ENCODE data around the gene ZNF236.

DNA sequence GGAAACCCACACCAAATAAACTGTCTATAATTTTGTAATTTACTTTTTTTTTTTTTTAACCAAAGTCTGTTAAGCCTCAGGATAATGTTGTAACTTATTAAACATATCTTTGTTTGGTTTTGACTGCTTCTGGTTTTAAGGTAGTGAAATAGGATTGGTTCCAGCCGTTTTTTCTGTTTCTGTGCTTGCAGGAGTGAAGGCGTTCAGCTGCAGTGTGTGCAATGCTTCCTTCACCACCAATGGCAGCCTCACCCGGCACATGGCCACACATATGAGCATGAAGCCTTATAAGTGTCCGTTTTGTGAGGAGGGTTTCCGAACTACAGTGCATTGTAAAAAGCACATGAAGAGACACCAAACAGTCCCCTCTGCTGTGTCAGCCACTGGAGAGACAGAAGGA is 93.1 kb downstream of the ZNF236 start:
- TF ChIP-seq EP300 (IDR thresholded peaks at IDR 0.05) = no peak
- TF ChIP-seq, protein P1, sequence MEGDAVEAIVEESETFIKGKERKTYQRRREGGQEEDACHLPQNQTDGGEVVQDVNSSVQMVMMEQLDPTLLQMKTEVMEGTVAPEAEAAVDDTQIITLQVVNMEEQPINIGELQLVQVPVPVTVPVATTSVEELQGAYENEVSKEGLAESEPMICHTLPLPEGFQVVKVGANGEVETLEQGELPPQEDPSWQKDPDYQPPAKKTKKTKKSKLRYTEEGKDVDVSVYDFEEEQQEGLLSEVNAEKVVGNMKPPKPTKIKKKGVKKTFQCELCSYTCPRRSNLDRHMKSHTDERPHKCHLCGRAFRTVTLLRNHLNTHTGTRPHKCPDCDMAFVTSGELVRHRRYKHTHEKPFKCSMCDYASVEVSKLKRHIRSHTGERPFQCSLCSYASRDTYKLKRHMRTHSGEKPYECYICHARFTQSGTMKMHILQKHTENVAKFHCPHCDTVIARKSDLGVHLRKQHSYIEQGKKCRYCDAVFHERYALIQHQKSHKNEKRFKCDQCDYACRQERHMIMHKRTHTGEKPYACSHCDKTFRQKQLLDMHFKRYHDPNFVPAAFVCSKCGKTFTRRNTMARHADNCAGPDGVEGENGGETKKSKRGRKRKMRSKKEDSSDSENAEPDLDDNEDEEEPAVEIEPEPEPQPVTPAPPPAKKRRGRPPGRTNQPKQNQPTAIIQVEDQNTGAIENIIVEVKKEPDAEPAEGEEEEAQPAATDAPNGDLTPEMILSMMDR (IDR thresholded peaks at IDR 0.05) = no peak

Measured in tibial nerve (tissue), 4 donors.